Measurements from ENCODE around the gene DCTPP1.
"Not testable (repeated sequence)": the region's sequence is repeated elsewhere in the genome, so short reads cannot be mapped to it uniquely, and the experiment has no call there.

Gene DCTPP1

DNA sequence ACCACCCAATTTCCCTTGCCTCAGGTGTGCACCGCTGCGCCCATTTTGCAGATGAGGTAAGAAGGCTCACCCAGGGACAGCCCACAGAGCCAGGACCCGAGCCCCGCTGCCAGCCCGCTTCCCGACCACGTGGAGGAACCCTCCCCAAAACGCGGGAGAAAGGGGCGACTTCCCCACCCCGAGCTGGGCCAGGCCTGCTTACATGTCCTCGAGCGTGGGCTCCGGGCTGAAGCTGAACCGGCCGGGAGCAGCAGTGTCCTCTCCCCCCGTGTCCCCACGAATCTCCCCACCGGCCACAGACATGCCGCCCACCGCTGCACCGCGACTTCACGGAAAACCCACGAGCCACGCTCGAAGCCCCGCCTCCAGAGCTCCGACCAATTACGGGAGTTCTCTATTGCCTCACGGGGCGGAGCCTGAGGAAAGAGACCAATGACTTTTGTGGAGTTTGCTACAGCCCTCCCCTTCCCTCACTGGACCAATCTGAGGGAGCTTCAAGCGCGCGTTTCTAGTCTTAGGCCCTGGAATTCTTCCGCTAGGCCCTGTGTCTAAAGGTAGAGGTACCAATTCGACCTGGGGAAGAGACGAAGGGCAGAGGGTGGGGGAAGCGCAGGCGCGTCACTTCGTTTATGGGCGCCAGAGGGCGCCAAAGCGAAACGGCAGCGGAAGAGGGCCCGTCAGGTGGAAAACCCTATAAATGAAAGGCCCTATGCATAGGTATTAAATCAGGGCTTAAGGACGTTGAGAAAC is at the start of gene DCTPP1:
Gene DCTPP1, minus strand, starts transcription at position 353 of the 750 bp plus-strand sequence. Its CDS starts 50 bp downstream, at position 303.
- peak; percentile 90 to 93 for DNase-seq

GRCh38 chr16:30478766-30479478 is 49.1 kb upstream of the DCTPP1 start:
- DNase-seq, result no peak

GRCh38 chr16:30477773-30478172 is 47.9 kb upstream of the DCTPP1 start:
- not testable (repeated sequence) for DNase-seq

- DNase-seq, result no peak
These were observed 47.2 kb upstream of the DCTPP1 start for GRCh38 chr16:30476991-30477390.

- no peak for DNase-seq
These were observed 44.9 kb upstream of the DCTPP1 start for GRCh38 chr16:30474684-30475083.

- DNase-seq, result no peak
These were observed 44.2 kb upstream of the DCTPP1 start for GRCh38 chr16:30474074-30474452.

GRCh38 chr16:30473231-30474073 is 43.6 kb upstream of the DCTPP1 start:
- peak; percentile 54 to 57 for DNase-seq

DNA sequence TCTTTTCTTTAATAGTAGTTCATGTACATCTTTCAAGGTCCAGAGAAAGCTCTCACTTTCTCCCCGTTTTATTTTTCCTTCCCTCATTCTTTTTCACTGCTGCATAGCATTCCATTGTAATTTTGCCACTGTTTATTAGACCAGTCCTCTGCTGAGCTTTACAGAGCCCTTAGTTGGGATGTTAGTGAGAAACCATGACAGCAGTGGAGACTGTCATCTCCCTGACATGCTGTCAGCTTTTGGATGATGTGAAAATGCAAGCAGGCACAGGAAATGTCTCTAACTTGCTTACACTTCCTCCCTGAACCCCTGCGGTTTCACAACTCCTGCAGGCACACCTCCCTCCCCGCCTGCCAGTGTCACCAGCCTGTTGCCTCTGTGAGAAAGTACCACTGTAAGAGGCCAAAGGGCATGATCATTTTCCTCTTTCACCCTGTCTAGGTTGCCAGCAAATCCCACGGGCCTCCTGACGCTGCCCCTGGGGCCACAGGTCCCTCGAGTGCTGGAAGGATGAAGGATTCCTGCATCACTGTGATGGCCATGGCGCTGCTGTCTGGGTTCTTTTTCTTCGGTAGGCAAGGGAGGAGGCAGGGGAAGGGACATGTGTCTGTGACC is 42.6 kb upstream of the DCTPP1 start, which contains the start of gene ITGAL:
Gene ITGAL, plus strand, starts transcription at position 415 of the 615 bp plus-strand sequence. Its CDS starts 96 bp downstream, at position 511.
- DNase-seq, result peak; percentile 65 to 72

- DNase-seq, result no peak
These were observed 40.8 kb upstream of the DCTPP1 start for GRCh38 chr16:30470632-30470995.

DNA sequence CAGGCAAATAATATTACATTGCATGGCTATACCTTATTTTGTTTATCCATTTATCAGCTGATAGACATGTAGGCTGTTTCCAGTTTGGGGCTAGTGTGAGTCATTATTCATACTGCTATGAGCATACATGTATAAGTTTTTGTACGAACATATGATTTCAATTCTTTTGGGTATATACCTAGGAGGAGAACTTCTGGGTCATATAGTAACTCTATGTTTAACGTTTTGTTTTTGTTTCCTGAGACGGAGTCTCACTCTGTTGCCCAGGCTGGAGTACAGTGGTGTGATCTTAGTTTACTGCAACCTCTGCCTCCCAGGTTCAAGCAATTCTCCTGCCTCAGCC is 40.3 kb upstream of the DCTPP1 start:
- DNase-seq, result no peak

DNA sequence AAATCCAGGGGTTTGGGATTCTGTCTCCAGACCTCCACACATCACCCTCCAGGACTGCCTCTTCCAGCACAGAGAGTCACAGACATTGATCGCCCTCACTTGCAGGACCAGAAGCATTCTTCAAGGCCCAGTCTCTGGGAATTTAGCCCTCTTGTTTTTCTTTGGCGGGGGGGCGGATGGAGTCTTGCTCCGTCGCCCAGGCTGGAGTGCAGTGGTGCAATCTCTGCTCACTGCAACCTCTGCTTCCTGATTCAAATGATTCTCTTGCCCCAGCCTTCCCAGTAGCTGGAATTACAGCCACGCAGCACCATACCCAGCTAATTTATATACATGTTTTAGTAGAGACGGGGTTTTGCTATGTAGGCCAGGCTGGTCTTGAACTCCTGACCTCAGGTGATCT is 34.2 kb upstream of the DCTPP1 start:
- DNase-seq, result no peak

GRCh38 chr16:30461426-30461825 is 31.6 kb upstream of the DCTPP1 start:
- not testable (repeated sequence) for DNase-seq

DNA sequence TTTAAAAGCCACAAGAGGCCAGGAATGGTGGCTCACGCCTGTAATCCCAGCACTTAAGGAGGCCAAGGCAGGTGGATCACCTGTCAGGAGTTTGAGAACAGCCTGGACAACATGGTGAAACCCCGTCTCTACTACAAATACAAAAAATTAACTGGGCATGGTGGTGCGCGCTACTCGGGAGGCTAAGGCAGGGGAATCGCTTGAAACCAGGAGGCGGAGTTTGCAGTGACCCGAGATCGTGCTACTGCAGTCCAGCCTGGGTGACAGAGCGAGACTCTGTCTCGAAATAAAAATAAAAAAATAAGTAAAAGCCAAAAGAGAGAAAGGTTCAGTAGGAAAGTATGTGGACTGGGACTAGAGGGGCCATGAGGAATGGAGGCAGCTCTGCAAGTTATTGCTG is 29.6 kb upstream of the DCTPP1 start:
- no peak for DNase-seq

GRCh38 chr16:30458561-30459394 is 28.9 kb upstream of the DCTPP1 start:
- peak; percentile 76 to 77 for DNase-seq

DNA sequence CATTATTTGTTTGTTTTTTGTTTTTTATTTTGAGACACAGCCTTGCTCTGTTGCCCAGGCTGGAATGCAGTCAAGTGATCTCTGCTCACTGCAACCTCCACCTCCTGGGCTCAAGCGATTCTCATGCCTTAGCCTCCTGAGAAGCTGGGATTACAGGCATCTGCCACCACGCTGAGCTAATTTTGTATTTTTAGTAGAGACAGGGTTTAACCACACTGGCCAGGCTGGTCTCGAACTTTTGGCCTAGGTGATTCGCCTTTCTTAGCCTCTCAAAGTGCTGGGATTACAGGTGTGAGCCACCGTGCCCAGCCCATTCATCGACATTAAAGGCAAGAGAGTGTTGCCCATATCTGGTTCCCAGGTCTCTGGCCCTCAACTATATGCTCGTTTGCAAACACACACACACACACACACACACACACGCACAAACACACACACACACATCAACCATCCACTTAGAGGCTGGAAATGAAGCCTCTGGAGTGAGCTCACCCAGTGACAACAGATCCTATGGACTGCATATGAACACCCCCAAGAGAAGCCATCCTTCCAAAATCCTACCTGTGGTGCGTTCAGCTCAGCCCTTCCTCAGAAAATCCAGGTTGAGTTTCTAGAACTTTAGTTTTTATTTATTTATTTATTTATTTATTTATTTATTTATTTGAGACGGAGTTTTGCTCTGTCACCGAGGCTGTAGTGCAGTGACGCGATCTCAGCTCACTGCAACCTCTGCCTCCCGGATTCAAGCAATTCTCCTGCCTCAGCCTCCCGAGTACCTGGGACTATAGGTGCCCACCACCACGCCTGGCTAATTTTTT is 28.1 kb upstream of the DCTPP1 start:
- DNase-seq, result no peak

DNA sequence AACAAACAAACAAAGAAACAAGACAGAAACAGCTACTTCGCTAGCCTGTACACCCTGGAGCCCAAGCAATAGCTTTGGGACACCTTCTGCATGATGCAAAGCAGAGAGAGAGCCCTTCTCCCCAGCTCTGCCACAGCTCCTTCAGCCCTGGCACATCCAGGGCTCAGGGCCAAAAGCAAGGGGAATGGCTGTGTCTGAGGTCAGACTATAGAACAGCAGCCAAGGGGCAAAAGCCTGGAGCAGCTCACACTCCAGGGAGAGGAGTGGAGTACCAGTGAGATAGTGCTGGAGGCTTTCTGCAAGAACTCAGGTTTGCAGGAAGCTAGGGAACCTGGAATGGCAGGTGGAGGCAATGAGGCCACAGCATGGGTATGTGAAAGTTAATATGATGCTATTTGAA is 27.4 kb upstream of the DCTPP1 start:
- DNase-seq, result no peak

DNA sequence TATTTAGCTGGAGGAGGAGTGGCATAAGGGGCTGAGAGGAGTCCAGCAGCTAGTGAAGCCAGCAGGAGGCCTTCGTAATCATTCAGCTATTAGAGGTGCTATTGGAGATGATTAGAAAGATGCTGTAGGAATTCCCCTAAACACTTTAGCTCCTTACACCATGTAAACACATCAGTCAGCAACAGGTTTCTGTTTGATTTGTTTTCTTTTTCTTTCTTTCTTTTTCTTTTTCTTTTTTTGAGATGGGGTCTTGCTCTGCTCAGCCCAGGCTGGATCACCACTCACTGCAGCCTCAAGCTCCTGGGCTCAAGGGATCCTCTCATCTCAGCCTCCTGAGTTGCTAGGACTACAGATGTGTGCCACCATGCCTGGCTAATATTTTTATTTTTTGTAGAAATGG is 26.5 kb upstream of the DCTPP1 start:
- DNase-seq, result no peak

GRCh38 chr16:30452709-30453580 is 23.1 kb upstream of the DCTPP1 start:
- not testable (repeated sequence) for DNase-seq

GRCh38 chr16:30449116-30449435 is 19.2 kb upstream of the DCTPP1 start:
- no peak for DNase-seq

DNA sequence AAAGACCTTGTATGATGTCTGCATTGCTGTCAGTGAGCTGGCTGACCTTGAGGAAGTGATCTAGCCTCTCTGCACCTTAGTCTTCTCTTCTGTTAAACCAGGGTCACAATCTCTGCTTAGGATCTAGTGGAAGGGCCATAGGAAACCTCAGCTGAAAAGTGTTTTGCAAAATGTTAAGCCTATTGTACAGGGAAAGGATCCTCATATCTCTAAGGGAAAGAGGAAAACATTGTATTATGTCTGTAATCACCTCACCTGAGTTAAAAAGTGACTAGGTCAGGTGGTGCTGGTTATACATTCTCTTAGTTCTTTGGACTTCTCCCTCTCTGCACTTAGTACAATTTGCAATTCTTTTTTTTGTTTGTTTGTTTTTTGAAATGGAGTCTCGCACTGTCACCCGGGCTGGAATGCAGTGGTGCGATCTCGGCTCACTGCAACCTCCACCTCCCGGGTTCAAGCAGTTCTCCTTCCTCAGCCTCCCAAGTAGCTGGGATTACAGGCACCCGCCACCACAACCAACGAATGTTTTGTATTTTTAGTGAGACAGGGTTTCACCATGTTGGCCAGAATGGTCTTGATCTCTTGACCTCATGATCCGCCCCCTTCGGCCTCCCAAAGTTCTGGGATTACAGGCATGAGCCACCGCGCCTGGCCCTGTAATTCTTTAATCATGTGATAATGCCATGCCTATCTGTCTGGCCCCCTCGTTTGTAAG is 17.8 kb upstream of the DCTPP1 start:
- no peak for DNase-seq

Measured in stimulated activated CD4-positive, alpha-beta T cell treated with anti-CD3 and anti-CD28 coated beads, Interleukin-2, amount 100 ng/mL, for 48 hours (primary cell).